Measurements from ENCODE around the gene UCKL1.

- TF ChIP-seq CTCF (conservative IDR thresholded peaks at IDR 0.05; ENCODE audit: low read length) (no peak), EZH2phosphoT487 (IDR thresholded peaks at IDR 0.05; ENCODE audit: borderline replicate concordance) (no peak)
Measured at GRCh38 chr20:63956664-63957003, 418 bp upstream of the UCKL1 start.
